Measurements from ENCODE around the gene KCTD21.

KCTD21 gene

DNA sequence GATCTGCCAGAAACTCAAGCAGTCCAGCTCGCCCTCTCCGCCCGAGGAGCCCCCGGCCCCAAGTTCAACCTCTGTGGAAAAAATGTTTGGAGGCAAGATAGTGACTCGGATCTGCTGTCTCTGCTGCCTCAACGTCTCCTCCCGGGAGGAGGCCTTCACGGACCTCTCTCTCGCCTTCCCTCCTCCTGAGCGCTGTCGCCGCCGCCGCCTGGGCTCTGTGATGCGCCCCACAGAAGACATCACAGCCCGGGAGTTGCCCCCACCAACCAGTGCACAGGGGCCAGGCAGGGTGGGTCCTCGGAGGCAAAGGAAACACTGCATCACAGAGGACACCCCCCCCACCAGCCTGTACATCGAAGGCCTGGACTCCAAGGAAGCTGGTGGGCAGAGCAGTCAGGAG is 21.1 kb upstream of the KCTD21 start:
- H3K36me3 ChIP-seq (ENCODE audit: low read depth): 0 out of 2 replicates have a peak, but pooled peaks cover 4% of the 10 kb centered on the region
- no peaks in the 10 kb centered on the region for H3K27me3 ChIP-seq (ENCODE audit: insufficient read depth, poor library complexity, severe bottlenecking)
- TF ChIP-seq, protein P1, sequence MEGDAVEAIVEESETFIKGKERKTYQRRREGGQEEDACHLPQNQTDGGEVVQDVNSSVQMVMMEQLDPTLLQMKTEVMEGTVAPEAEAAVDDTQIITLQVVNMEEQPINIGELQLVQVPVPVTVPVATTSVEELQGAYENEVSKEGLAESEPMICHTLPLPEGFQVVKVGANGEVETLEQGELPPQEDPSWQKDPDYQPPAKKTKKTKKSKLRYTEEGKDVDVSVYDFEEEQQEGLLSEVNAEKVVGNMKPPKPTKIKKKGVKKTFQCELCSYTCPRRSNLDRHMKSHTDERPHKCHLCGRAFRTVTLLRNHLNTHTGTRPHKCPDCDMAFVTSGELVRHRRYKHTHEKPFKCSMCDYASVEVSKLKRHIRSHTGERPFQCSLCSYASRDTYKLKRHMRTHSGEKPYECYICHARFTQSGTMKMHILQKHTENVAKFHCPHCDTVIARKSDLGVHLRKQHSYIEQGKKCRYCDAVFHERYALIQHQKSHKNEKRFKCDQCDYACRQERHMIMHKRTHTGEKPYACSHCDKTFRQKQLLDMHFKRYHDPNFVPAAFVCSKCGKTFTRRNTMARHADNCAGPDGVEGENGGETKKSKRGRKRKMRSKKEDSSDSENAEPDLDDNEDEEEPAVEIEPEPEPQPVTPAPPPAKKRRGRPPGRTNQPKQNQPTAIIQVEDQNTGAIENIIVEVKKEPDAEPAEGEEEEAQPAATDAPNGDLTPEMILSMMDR (IDR thresholded peaks at IDR 0.05; ENCODE audit: poor library complexity, severe bottlenecking): no peak
- DNase-seq (ENCODE audit: low spot score): peak; percentile 45
- ATAC-seq (ENCODE audit: low read depth): no peak
- no peaks in the 10 kb centered on the region for H3K4me1 ChIP-seq (ENCODE audit: insufficient read depth, poor library complexity, severe bottlenecking)
- no peaks in the 10 kb centered on the region for H3K9me3 ChIP-seq (ENCODE audit: severe bottlenecking)
- H3K4me3 ChIP-seq (ENCODE audit: severe bottlenecking): no peak overlapping the region
- no peak overlapping the region for H3K27ac ChIP-seq (ENCODE audit: poor library complexity, severe bottlenecking)

- Histone ChIP-seq H3K27ac (ENCODE audit: poor library complexity, severe bottlenecking) (no peak overlapping the region), H3K4me1 (ENCODE audit: insufficient read depth, poor library complexity, severe bottlenecking) (no peaks in the 10 kb centered on the region), H3K9me3 (ENCODE audit: severe bottlenecking) (no peaks in the 10 kb centered on the region), H3K27me3 (ENCODE audit: insufficient read depth, poor library complexity, severe bottlenecking) (no peaks in the 10 kb centered on the region), H3K36me3 (ENCODE audit: low read depth) (0 out of 2 replicates have a peak, but pooled peaks cover 4% of the 10 kb centered on the region), H3K4me3 (ENCODE audit: severe bottlenecking) (no peak overlapping the region)
- DNase-seq (ENCODE audit: low spot score) (peak; percentile 46), ATAC-seq (ENCODE audit: low read depth) (no peak)
- TF ChIP-seq, protein P1 (IDR thresholded peaks at IDR 0.05; ENCODE audit: poor library complexity, severe bottlenecking): no peak
Observed at GRCh38 chr11:78208257-78209165, 20.1 kb upstream of the KCTD21 start.

DNA sequence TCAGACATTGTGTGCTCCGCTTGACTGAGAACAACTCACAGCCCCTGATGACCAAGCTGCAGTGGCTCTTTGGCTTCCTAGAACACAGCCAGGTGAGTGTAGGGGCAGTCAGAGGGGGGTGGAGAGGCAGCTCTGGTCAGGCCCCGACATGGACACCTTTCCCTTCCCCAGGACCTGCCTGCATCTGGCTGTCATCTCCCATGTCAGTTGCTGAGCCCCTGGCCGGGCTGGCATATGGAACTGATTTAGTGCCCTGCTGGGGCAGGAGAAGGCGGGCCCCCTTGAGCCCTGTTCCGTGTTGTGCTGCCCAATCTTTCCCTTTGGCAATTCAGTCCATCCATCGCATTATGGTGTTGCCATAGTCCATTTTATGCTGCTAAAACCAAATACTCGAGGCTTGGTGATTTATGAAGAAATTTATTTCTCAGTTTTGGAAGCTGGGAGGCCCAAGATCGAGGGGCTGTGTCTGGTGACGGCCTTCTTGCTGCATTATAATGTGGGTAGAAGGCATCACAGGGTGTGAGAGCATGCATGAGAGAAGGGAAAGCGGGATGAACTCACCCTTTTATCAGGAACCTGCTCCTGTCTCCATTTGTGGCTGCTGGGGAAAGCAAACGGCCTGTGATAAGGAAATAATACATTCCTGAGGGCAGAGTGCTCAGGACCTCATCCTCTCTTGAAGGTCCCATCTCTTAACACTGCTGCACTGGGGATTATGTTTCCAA is 19.3 kb upstream of the KCTD21 start:
- 0 out of 2 replicates have a peak, but pooled peaks cover 4% of the 10 kb centered on the region for H3K36me3 ChIP-seq (ENCODE audit: low read depth)
- H3K27ac ChIP-seq (ENCODE audit: poor library complexity, severe bottlenecking): no peak overlapping the region
- H3K9me3 ChIP-seq (ENCODE audit: severe bottlenecking): no peaks in the 10 kb centered on the region
- H3K4me3 ChIP-seq (ENCODE audit: severe bottlenecking): no peak overlapping the region
- ATAC-seq (ENCODE audit: low read depth) (no peak), DNase-seq (ENCODE audit: low spot score) (peak; percentile 25)
- H3K4me1 ChIP-seq (ENCODE audit: insufficient read depth, poor library complexity, severe bottlenecking): no peaks in the 10 kb centered on the region
- H3K27me3 ChIP-seq (ENCODE audit: insufficient read depth, poor library complexity, severe bottlenecking): no peaks in the 10 kb centered on the region
- TF ChIP-seq, protein P1 (IDR thresholded peaks at IDR 0.05; ENCODE audit: poor library complexity, severe bottlenecking): no peak

DNA sequence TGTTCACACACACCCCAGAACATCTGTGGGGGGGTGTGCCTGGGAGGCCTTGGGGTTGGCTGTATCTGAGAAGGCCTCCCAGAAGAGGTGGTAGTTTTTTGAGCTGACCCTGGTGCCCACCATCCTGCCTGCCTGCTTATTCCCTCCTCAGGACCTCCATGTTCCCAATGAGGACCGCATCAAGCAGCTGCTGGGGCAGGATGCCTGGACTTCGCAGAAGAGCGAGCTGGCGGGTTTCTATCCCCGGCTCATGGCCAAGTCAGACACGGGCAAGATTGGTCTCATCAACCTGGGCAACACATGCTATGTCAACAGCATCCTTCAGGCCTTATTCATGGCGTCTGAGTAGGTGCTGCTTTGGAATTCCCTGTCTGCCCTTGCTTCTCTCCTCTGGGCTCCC is 17.3 kb upstream of the KCTD21 start:
- Histone ChIP-seq H3K27me3 (ENCODE audit: insufficient read depth, poor library complexity, severe bottlenecking) (no peaks in the 10 kb centered on the region), H3K36me3 (ENCODE audit: low read depth) (peaks cover 7% of the 10 kb centered on the region; the same call in 1 of the 2 replicates), H3K27ac (ENCODE audit: poor library complexity, severe bottlenecking) (no peak overlapping the region), H3K9me3 (ENCODE audit: severe bottlenecking) (no peaks in the 10 kb centered on the region), H3K4me1 (ENCODE audit: insufficient read depth, poor library complexity, severe bottlenecking) (no peaks in the 10 kb centered on the region), H3K4me3 (ENCODE audit: severe bottlenecking) (no peak overlapping the region)
- TF ChIP-seq, protein P1 (IDR thresholded peaks at IDR 0.05; ENCODE audit: poor library complexity, severe bottlenecking): no peak
- no peak for ATAC-seq (ENCODE audit: low read depth)
- DNase-seq (ENCODE audit: low spot score): no peak

Measured in RWPE2 (cell line).